Neural crest cell (in vitro differentiated cells): ENCODE results near the gene CYP11A1. TPM values are rescaled to one million over a fixed set of nuclear protein-coding genes. Genes with fewer than 3 reads are reported as not detected.

Experiments used
- DNase-seq: peaks from one replicate; pipeline ENCODE4 v3.0.0; 2021; ENCODE audit warnings: low read depth, mixed read lengths, low spot score
- H3K27ac Mint-ChIP-seq: one replicate; pipeline ENCODE4 v1.8.0; 2021; ENCODE audit warnings: mild to moderate bottlenecking, mixed read lengths; ENCODE audit not compliant: unreplicated experiment
- H3K27me3 Mint-ChIP-seq: 2 replicates; pipeline ENCODE4 v1.8.0; 2021; ENCODE audit warnings: low read depth, mild to moderate bottlenecking, mixed read lengths
- H3K36me3 Mint-ChIP-seq: 2 replicates; pipeline ENCODE4 v1.8.0; 2021; ENCODE audit warnings: low read depth, mild to moderate bottlenecking, mixed read lengths
- H3K4me1 Mint-ChIP-seq: 2 replicates; pipeline ENCODE4 v1.8.0; 2021; ENCODE audit warnings: mixed read lengths
- H3K4me3 Mint-ChIP-seq: one replicate; pipeline ENCODE4 v1.8.0; 2021; ENCODE audit warnings: mild to moderate bottlenecking, mixed read lengths
- H3K9me3 Mint-ChIP-seq: 2 replicates; pipeline ENCODE4 v1.8.0; 2021; ENCODE audit warnings: mixed read lengths
- CTCF ChIP-seq: fragments of 200-600 bp; sonication (generic); conservative IDR thresholded peaks from 2 replicates; pipeline ENCODE4 v1.5.0; 2021; ENCODE audit warnings: antibody characterized with exemption, mild to moderate bottlenecking
- total RNA-seq: library from RNA; stranded (reverse); gene quantifications from 2 replicates; pipeline ENCODE4 v1.2.1, GENCODE V29; 2021

The CYP11A1 gene
- total RNA-seq, 1 donor from 2014 or later = 0.77 TPM

DNA sequence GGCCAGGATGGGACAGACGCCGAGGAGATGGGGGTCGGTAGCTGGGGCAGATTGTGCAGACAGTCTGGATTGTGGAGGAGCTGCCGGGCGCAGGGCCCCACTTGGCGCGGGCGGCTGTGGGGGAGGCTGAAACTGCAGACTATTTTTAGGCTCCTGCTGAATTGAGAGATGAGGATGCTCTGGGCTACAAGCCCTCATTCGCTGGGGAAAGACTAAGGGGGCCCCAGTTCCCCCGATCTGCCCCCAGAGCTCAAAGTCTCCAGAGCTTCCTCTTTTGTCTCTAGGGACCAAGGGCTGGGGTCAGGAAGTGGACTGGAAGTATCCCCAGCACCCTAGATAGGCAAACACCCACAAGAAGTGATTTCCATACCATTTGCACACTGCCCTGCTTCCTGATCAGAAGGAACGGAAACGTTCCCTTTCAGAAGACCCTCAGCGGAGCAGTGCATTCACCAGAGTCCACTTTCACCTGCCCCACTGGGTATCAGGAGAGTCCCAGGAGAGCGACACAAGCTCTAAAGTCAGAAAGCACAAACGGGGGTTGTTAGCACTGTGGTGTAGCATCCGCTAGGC is 36.6 kb upstream of the CYP11A1 start:
- no peak for TF ChIP-seq CTCF
- Mint-ChIP-seq H3K9me3 (no peaks in the 10 kb centered on the region), H3K4me1 (peaks cover 32% of the 10 kb centered on the region), H3K4me3 (no peak overlapping the region), H3K27ac (peak overlapping the region; percentile 45), H3K27me3 (no peaks in the 10 kb centered on the region), H3K36me3 (no peaks in the 10 kb centered on the region)
- no peak for DNase-seq

DNA sequence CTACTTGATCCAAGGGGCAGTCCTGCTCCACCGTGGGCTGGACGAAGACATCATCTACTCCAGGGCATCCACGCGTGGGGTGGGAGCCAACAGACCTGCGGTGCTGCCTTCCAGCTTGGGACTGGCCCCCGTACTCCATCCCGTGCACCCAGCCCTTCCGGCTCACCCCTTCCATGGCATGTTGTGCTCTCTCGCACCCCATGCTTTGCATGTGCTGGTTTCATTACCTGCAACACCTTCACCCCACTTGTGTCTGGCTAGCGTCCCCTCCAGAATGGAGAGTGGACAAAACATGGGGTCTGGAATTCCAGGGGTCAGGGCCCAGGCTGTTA is 36.1 kb upstream of the CYP11A1 start:
- DNase-seq = no peak
- Mint-ChIP-seq H3K9me3 (no peaks in the 10 kb centered on the region), H3K27ac (no peak overlapping the region), H3K4me3 (no peak overlapping the region), H3K36me3 (no peaks in the 10 kb centered on the region), H3K4me1 (peaks cover 29% of the 10 kb centered on the region), H3K27me3 (no peaks in the 10 kb centered on the region)
- TF ChIP-seq CTCF = no peak

DNA sequence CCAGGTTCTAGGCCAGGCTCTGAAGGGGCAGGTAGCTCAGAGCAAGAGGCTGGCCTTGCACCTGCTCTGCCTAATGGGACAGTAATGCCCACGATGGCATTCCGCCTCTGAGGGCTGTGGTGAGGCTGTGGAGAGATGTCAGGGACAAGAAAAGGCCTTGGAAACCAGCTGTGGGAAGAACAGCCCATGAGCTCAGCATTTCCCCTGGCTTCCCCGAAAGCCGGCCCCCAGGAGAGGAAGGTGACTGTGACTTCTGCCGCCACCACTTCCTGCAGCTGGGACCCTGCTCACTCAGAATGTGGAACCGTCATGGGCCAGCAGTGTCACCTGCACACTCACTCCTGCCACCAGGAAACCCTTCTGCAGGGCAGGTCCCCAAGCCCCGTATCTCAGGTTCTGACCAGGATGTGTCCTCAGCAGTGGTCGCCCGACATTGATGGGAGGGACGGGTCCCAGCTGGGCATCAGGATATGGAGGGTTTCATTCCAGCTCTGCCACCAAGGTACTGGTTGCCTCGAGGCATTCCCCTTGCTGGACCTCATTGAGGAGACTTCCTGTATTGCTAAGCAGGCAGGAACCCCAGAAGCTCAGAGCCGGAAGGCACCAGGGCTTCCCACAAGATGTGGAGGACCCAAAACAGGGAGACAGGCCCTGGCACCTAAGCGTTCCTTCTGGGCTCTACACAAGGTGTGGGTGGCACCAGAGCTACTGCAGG is 35.6 kb upstream of the CYP11A1 start:
- no peak for DNase-seq
- no peak overlapping the region for H3K4me3 Mint-ChIP-seq

DNA sequence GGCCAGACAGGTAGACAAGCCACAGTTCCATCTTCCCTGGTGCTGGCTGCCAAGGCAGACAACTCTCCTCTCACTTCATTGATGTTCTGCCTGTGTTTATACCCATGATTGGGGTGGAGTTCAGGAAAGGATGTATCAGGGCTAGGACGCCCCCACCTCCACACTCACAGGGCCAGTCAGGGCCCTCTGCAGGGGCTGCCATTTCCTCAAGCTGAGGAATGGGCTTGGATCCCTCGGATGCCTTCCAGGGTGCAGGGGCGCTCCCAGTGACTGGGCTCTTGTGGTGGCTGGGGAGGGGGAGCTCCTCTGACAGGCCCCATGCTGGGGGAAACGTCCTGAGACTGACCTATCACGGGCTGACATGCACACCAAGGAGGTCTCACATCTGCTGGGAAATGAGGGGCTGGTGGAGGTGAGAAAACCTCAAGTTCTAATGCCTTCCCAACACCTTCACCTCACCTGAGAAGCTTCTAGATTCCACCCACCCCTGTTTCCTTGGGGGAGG is 34.9 kb upstream of the CYP11A1 start:
- DNase-seq = no peak
- TF ChIP-seq CTCF = no peak
- no peaks in the 10 kb centered on the region for H3K36me3 Mint-ChIP-seq

More for the DNA sequence above, 35.6 kb upstream of the CYP11A1 start:
- Mint-ChIP-seq H3K27me3 (no peaks in the 10 kb centered on the region), H3K27ac (no peak overlapping the region), H3K4me1 (peaks cover 27% of the 10 kb centered on the region), H3K9me3 (no peaks in the 10 kb centered on the region), H3K36me3 (no peaks in the 10 kb centered on the region)
- TF ChIP-seq CTCF = no peak

GRCh38 chr15:74400915-74401757 is 33.7 kb upstream of the CYP11A1 start:
- no peak overlapping the region for H3K4me3 Mint-ChIP-seq
- no peaks in the 10 kb centered on the region for H3K27me3 Mint-ChIP-seq
- no peak overlapping the region for H3K27ac Mint-ChIP-seq
- no peaks in the 10 kb centered on the region for H3K36me3 Mint-ChIP-seq
- no peak for DNase-seq
- TF ChIP-seq CTCF = no peak
- no peaks in the 10 kb centered on the region for H3K9me3 Mint-ChIP-seq
- H3K4me1 Mint-ChIP-seq = peaks cover 9% of the 10 kb centered on the region

More for the DNA sequence above, 34.9 kb upstream of the CYP11A1 start:
- Mint-ChIP-seq H3K9me3 (no peaks in the 10 kb centered on the region), H3K27me3 (no peaks in the 10 kb centered on the region), H3K4me1 (peaks cover 21% of the 10 kb centered on the region), H3K27ac (no peak overlapping the region), H3K4me3 (no peak overlapping the region)
